BE2C (cell line): ENCODE data around the gene HIVEP3.

Experiments
- DNase-seq: peaks from one replicate; pipeline ENCODE4 v3.0.0-alpha.2; 2020
- H3K27me3 ChIP-seq: fragments of 250-450 bp; sonication (Bioruptor Pico); 2 replicates; pipeline ENCODE4 v1.5.1; 2020; ENCODE audit warnings: mild to moderate bottlenecking
- H3K36me3 ChIP-seq: fragments of 250-450 bp; sonication (Bioruptor Pico); 2 replicates; pipeline ENCODE4 v1.5.1; 2020; ENCODE audit warnings: mild to moderate bottlenecking
- H3K4me1 ChIP-seq: fragments of 250-450 bp; sonication (Bioruptor Pico); 2 replicates; pipeline ENCODE4 v1.5.1; 2020
- H3K4me3 ChIP-seq: 2 replicates; pipeline ENCODE4 v1.5.1; 2011; ENCODE audit warnings: low read depth, low read length
- H3K9me3 ChIP-seq: fragments of 250-450 bp; sonication (Bioruptor Pico); 2 replicates; pipeline ENCODE4 v1.5.1; 2020
- CTCF ChIP-seq: IDR thresholded peaks from 2 replicates; pipeline ENCODE4 v1.5.1; 2012; ENCODE audit warnings: mild to moderate bottlenecking, low read depth, low read length

HIVEP3 gene

DNA sequence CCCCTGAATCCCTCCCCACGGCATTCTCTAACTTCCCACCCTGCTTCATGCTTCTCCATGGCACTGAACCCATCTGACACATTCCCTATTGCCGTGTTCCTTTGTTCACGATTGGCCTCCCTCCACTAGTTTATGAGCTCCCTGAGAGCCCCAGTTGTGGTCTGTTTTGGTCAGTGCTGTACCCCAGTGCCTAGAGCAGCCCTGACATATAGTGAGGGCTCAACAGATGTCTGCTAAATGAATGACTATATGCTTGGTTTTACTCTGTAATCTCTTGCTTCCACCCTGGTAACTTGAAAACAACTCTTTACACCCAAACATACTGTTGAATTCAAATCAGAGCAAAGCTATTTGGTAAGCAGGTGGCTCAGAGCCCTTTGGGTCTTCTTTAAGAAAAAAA is 263.1 kb downstream of the HIVEP3 start:
- Histone ChIP-seq H3K4me3 (no peak overlapping the region), H3K36me3 (no peaks in the 10 kb centered on the region), H3K9me3 (no peaks in the 10 kb centered on the region), H3K27me3 (no peaks in the 10 kb centered on the region), H3K4me1 (no peaks in the 10 kb centered on the region)
- no peak for TF ChIP-seq CTCF
- DNase-seq, result no peak

- H3K27me3 ChIP-seq, result no peaks in the 10 kb centered on the region
- H3K4me3 ChIP-seq, result no peak overlapping the region
- TF ChIP-seq CTCF, result no peak
- no peaks in the 10 kb centered on the region for H3K9me3 ChIP-seq
- H3K4me1 ChIP-seq, result no peaks in the 10 kb centered on the region
- DNase-seq, result no peak
- no peaks in the 10 kb centered on the region for H3K36me3 ChIP-seq
Observed at GRCh38 chr1:41653574-41653973, 265.1 kb downstream of the HIVEP3 start.

DNA sequence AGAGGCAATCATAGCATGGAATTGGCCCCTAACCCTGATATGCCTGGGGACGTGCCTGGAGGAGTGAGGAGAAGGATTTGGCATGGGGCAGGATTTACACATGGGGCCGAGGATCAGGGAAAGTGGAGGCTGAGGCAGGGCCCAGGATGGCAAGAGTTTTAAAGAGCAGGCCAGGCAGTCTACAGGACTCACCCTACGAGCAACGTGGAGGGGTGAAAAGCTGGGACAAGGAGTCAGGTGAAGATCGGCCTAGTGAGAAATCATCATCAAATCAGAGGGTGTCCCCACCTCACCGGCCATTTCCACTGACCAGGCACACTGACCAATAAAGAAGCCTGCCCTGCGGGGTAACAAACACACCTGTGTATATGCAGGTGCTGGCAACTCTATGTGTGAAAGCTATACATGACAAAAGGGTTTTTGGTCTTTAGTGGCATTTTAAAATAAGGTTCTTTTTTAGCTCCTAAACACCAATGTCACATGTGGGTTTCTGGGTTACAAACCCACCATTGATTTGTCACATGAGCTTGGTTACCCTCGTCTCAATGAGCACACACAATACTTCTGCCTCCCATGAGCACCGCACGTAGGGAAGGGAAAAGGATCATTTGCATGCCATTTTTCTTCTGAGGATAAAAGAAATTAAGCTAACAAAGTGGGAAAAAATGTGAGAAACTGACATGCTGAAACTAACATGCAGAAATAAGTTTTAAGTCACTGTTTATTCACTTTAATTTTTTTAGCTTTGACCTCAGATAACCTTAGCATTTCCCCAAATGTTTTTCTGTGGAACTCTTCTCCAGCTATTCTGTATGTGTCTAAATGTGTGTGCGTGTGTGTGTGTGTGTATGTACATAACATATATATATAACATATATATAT is 266.1 kb downstream of the HIVEP3 start:
- H3K36me3 ChIP-seq, result no peaks in the 10 kb centered on the region
- no peaks in the 10 kb centered on the region for H3K27me3 ChIP-seq
- no peak for DNase-seq
- no peaks in the 10 kb centered on the region for H3K4me1 ChIP-seq
- H3K9me3 ChIP-seq, result no peaks in the 10 kb centered on the region
- TF ChIP-seq CTCF, result no peak
- no peak overlapping the region for H3K4me3 ChIP-seq

DNA sequence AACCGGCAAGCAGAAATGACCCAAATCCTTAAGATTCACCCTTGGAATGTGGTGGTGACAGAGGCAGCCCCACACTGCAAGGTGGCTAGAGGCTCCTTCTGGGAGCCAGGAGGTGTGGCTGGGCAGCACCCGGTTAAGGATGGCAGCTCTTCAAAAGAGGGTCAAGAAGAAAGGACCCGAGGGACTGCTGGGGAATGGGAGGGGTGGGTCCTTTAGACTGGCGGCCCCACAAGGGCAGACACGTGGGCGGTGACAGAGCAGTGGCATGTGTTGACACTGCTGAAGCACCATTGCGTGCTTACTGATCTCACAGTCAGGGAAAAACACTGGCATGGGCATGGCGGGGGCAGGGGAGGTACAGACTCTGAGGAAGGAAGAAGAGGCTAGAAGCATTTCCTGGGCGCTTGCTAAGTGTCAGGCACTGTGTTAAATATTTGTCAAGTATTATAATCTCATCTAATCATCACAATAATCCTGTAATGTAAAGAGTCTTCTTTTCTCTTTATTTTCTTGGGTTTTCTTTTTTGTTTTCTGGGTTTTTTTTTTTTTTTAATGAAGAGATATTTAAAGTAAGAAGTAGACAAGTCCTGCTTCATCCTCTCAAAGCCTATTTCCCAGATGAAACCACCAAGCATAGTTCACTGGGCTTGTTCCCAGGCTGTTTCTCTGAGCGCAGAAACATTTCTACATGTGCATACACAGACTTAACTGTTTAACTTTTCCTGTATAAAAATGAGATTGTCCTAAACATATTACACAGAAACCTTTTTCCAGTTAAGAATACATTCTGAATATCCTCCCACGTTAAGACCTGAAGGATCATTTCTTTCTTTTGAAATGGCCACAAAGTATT is 268.5 kb downstream of the HIVEP3 start:
- H3K4me1 ChIP-seq, result no peaks in the 10 kb centered on the region
- no peaks in the 10 kb centered on the region for H3K36me3 ChIP-seq
- DNase-seq, result no peak
- no peaks in the 10 kb centered on the region for H3K9me3 ChIP-seq
- no peak overlapping the region for H3K4me3 ChIP-seq
- no peaks in the 10 kb centered on the region for H3K27me3 ChIP-seq
- no peak for TF ChIP-seq CTCF

DNA sequence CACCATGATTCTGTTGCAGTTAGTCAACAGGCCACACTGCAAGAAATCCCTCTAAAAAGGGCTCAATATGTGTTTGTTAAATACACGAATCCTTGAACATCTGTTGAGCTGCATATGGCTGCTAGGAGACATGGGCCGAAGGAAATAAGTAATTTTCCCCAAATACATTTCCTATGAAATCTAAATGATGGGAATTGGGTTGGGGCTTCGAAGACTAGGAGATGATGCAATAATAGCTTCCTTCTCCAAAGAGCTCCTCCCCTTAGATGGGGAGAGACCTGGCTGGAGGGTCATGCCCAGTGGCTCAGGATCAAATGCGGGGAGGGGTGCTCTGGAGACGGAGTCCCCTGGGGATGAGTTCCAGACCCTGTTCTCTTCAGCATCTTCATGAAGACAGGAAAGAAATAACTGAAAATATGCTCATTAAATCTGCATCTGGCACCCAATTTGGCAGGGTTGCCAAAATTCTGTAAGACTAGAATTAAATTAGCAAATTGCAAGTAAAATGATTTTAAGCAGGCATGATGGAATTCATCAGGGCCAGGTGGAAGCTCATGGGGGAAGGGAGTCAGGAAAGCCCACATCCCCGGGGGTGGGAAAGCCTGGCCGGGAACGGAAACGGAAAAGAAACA is 269.2 kb downstream of the HIVEP3 start:
- no peaks in the 10 kb centered on the region for H3K36me3 ChIP-seq
- H3K9me3 ChIP-seq, result no peaks in the 10 kb centered on the region
- H3K4me3 ChIP-seq, result no peak overlapping the region
- H3K4me1 ChIP-seq, result no peaks in the 10 kb centered on the region
- no peak for TF ChIP-seq CTCF
- no peak for DNase-seq
- H3K27me3 ChIP-seq, result no peaks in the 10 kb centered on the region
